ENCODE data around the gene TPST1.
"Not testable (repeated sequence)": the region's sequence is repeated elsewhere in the genome, so short reads cannot be mapped to it uniquely, and the experiment has no call there.

The TPST1 gene

GRCh38 chr7:66376264-66376945, 171.3 kb downstream of the TPST1 start:
- in situ Hi-C loops (cut with HindIII; ENCODE audit: low sequenced_read_pairs): no loop called here

- in situ Hi-C loops (cut with HindIII; ENCODE audit: low sequenced_read_pairs): no loop called here
Observed at GRCh38 chr7:66377045-66377444, 171.9 kb downstream of the TPST1 start.

GRCh38 chr7:66377714-66378113, 172.6 kb downstream of the TPST1 start:
- in situ Hi-C loops (cut with HindIII; ENCODE audit: low sequenced_read_pairs): no loop called here

- in situ Hi-C loops (cut with HindIII; ENCODE audit: low sequenced_read_pairs): no loop called here
Observed at GRCh38 chr7:66379542-66380160, 174.5 kb downstream of the TPST1 start.

GRCh38 chr7:66380272-66380888, 175.2 kb downstream of the TPST1 start:
- in situ Hi-C loops (cut with HindIII; ENCODE audit: low sequenced_read_pairs): no loop called here

GRCh38 chr7:66382182-66382923, 177.2 kb downstream of the TPST1 start:
- in situ Hi-C loops (cut with HindIII; ENCODE audit: low sequenced_read_pairs): not testable (repeated sequence)

GRCh38 chr7:66385191-66385905, 180.2 kb downstream of the TPST1 start:
- in situ Hi-C loops (cut with HindIII; ENCODE audit: low sequenced_read_pairs): not testable (repeated sequence)

- in situ Hi-C loops (cut with HindIII; ENCODE audit: low sequenced_read_pairs): not testable (repeated sequence)
Observed at GRCh38 chr7:66395128-66395571, 190.0 kb downstream of the TPST1 start.

GRCh38 chr7:66396052-66396451, 190.9 kb downstream of the TPST1 start:
- in situ Hi-C loops (cut with HindIII; ENCODE audit: low sequenced_read_pairs): not testable (repeated sequence)

- in situ Hi-C loops (cut with HindIII; ENCODE audit: low sequenced_read_pairs): not testable (repeated sequence)
Observed at GRCh38 chr7:66398841-66399240, 193.7 kb downstream of the TPST1 start.

- in situ Hi-C loops (cut with HindIII; ENCODE audit: low sequenced_read_pairs): no loop called here
Observed at GRCh38 chr7:66399566-66399965, 194.4 kb downstream of the TPST1 start.

GRCh38 chr7:66400400-66400799, 195.3 kb downstream of the TPST1 start:
- in situ Hi-C loops (cut with HindIII; ENCODE audit: low sequenced_read_pairs): no loop called here

- in situ Hi-C loops (cut with HindIII; ENCODE audit: low sequenced_read_pairs): not testable (repeated sequence)
Observed at GRCh38 chr7:66401126-66401525, 196.0 kb downstream of the TPST1 start.

- in situ Hi-C loops (cut with HindIII; ENCODE audit: low sequenced_read_pairs): not testable (repeated sequence)
Observed at GRCh38 chr7:66401932-66402331, 196.8 kb downstream of the TPST1 start.

GRCh38 chr7:66403564-66403963, 198.4 kb downstream of the TPST1 start:
- in situ Hi-C loops (cut with HindIII; ENCODE audit: low sequenced_read_pairs): no loop called here

- in situ Hi-C loops (cut with HindIII; ENCODE audit: low sequenced_read_pairs): no loop called here
Observed at GRCh38 chr7:66409493-66409892, 204.4 kb downstream of the TPST1 start.

Measured in DLD1 (cell line).